ENCODE results near the gene DDX43.

DDX43 gene

DNA sequence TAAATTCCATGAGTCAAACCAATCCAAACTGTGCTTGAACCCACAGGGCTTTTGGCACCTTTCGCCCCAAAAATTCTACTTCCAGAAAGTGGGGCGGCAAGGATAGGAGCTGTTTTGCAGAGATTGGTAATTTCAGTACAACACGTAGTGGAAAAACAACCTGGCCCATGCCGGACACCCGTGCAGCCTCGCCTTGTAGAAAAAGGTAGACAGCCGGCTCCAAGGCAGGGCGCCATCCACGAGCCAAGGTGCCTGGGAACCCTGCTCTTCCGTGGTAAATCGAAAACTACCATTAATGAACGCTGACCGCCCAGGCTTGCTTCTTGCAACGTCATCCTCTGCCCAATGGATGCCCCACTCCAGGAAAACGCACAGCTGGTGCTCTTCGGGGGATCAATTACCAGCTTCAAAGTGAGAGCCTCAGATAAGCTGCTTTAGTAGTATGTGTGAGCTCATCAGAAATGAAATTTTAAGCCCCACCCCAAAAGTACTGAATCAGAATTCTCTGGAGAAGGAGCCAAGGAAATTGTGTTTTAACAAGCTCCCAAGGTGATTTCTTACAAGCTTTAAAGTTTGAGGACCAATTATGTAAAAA, 26.8 kb upstream of the DDX43 start:
- no peak overlapping the region for H3K9ac ChIP-seq (ENCODE audit: low read length)
- H3K4me3 ChIP-seq (ENCODE audit: low read depth, low read length, poor library complexity, severe bottlenecking) = no peak overlapping the region
- no peaks in the 10 kb centered on the region for H3K79me2 ChIP-seq (ENCODE audit: insufficient read depth, low read length)
- no peaks in the 10 kb centered on the region for H3F3A ChIP-seq (ENCODE audit: insufficient read depth, low read length)
- H3K9me3 ChIP-seq (ENCODE audit: low read length) = no peaks in the 10 kb centered on the region; the same call in 1 of the 2 replicates
- no peaks in the 10 kb centered on the region for H3K9me2 ChIP-seq (ENCODE audit: low read depth, low read length)
- no peak overlapping the region for H2AFZ ChIP-seq (ENCODE audit: low read length)
- H3K27ac ChIP-seq (ENCODE audit: low read depth, low read length, poor library complexity, severe bottlenecking) = no peak overlapping the region
- H3K27me3 ChIP-seq (ENCODE audit: insufficient read depth, low read length) = peaks cover 4% of the 10 kb centered on the region; the same call in 1 of the 2 replicates
- H3K36me3 ChIP-seq (ENCODE audit: insufficient read depth, low read length) = no peaks in the 10 kb centered on the region
- H3K4me1 ChIP-seq (ENCODE audit: insufficient read depth, low read length, severe bottlenecking) = no peaks in the 10 kb centered on the region
- H3K4me2 ChIP-seq (ENCODE audit: low read length) = no peak overlapping the region
- TF ChIP-seq EZH2 (IDR thresholded peaks at IDR 0.05; ENCODE audit: borderline replicate concordance, low read length) = no peak
- TF ChIP-seq, protein P1, sequence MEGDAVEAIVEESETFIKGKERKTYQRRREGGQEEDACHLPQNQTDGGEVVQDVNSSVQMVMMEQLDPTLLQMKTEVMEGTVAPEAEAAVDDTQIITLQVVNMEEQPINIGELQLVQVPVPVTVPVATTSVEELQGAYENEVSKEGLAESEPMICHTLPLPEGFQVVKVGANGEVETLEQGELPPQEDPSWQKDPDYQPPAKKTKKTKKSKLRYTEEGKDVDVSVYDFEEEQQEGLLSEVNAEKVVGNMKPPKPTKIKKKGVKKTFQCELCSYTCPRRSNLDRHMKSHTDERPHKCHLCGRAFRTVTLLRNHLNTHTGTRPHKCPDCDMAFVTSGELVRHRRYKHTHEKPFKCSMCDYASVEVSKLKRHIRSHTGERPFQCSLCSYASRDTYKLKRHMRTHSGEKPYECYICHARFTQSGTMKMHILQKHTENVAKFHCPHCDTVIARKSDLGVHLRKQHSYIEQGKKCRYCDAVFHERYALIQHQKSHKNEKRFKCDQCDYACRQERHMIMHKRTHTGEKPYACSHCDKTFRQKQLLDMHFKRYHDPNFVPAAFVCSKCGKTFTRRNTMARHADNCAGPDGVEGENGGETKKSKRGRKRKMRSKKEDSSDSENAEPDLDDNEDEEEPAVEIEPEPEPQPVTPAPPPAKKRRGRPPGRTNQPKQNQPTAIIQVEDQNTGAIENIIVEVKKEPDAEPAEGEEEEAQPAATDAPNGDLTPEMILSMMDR (IDR thresholded peaks at IDR 0.05; ENCODE audit: low read length) = no peak
- no peaks in the 10 kb centered on the region for H4K20me1 ChIP-seq (ENCODE audit: insufficient read depth, low read length)

DNA sequence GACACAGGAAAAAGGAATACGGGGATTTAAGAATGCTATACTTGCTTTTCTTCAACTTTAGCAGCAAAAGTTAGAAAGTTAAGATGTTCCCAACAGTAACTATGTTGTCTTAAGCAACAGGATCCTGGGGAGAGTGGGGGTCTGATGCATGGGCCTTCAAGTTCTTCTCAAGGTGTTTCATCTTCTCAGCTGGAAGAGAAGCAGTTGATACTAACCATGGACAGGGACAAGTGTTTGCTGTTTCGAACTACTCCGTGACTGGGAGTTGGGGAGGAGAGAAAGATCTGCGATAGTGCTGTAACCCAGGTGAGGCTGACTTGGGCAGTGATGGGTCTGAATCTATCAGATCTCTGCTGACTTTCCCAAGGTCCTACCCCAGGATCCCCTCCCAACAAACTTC, 26.0 kb upstream of the DDX43 start:
- H3K27me3 ChIP-seq (ENCODE audit: insufficient read depth, low read length) = no peaks in the 10 kb centered on the region; the same call in 1 of the 2 replicates
- no peak overlapping the region for H3K4me3 ChIP-seq (ENCODE audit: low read depth, low read length, poor library complexity, severe bottlenecking)

DNA sequence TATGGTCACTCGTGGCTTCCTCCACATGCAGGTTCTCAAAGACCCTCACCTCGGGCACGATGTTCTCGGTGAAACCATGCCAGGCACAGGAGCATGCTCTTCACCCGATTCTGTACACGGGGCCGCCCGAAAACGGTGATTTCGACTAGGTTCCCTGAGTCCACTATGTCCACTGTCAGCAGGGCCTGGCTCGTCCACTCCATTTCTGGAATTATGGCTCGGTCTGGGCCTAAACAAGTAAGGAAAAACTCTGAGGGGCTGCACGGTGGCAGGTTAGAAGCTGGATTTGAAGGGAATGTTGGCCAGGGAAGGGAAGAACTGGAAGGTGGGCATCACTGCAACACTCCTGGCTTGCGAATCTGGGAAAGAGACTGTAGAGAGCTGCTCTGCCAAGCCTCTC, 25.5 kb upstream of the DDX43 start:
- H3K4me1 ChIP-seq (ENCODE audit: insufficient read depth, low read length, severe bottlenecking) = no peaks in the 10 kb centered on the region
- H3K4me3 ChIP-seq (ENCODE audit: low read depth, low read length, poor library complexity, severe bottlenecking) = no peak overlapping the region
- H2AFZ ChIP-seq (ENCODE audit: low read length) = no peak overlapping the region
- no peaks in the 10 kb centered on the region for H3K36me3 ChIP-seq (ENCODE audit: insufficient read depth, low read length)
- H3K27ac ChIP-seq (ENCODE audit: low read depth, low read length, poor library complexity, severe bottlenecking) = no peak overlapping the region
- H3K9me3 ChIP-seq (ENCODE audit: low read length) = no peaks in the 10 kb centered on the region; the same call in 1 of the 2 replicates
- TF ChIP-seq EZH2 (IDR thresholded peaks at IDR 0.05; ENCODE audit: borderline replicate concordance, low read length) = no peak
- TF ChIP-seq, protein P1 (IDR thresholded peaks at IDR 0.05; ENCODE audit: low read length) = no peak
- no peak overlapping the region for H3K4me2 ChIP-seq (ENCODE audit: low read length)
- no peaks in the 10 kb centered on the region for H3K79me2 ChIP-seq (ENCODE audit: insufficient read depth, low read length)
- H3F3A ChIP-seq (ENCODE audit: insufficient read depth, low read length) = no peaks in the 10 kb centered on the region
- no peak overlapping the region for H3K9ac ChIP-seq (ENCODE audit: low read length)
- no peaks in the 10 kb centered on the region for H3K9me2 ChIP-seq (ENCODE audit: low read depth, low read length)
- no peaks in the 10 kb centered on the region; the same call in 1 of the 2 replicates for H3K27me3 ChIP-seq (ENCODE audit: insufficient read depth, low read length)
- H4K20me1 ChIP-seq (ENCODE audit: insufficient read depth, low read length) = no peaks in the 10 kb centered on the region

More for the DNA sequence above, 26.0 kb upstream of the DDX43 start:
- Histone ChIP-seq H3F3A (ENCODE audit: insufficient read depth, low read length) (no peaks in the 10 kb centered on the region), H3K36me3 (ENCODE audit: insufficient read depth, low read length) (no peaks in the 10 kb centered on the region), H2AFZ (ENCODE audit: low read length) (no peak overlapping the region), H3K9me3 (ENCODE audit: low read length) (no peaks in the 10 kb centered on the region; the same call in 1 of the 2 replicates), H3K9ac (ENCODE audit: low read length) (no peak overlapping the region), H3K79me2 (ENCODE audit: insufficient read depth, low read length) (no peaks in the 10 kb centered on the region), H3K27ac (ENCODE audit: low read depth, low read length, poor library complexity, severe bottlenecking) (no peak overlapping the region), H3K4me1 (ENCODE audit: insufficient read depth, low read length, severe bottlenecking) (no peaks in the 10 kb centered on the region), H3K9me2 (ENCODE audit: low read depth, low read length) (no peaks in the 10 kb centered on the region), H3K4me2 (ENCODE audit: low read length) (no peak overlapping the region), H4K20me1 (ENCODE audit: insufficient read depth, low read length) (no peaks in the 10 kb centered on the region)
- no peak for TF ChIP-seq EZH2 (IDR thresholded peaks at IDR 0.05; ENCODE audit: borderline replicate concordance, low read length)

DNA sequence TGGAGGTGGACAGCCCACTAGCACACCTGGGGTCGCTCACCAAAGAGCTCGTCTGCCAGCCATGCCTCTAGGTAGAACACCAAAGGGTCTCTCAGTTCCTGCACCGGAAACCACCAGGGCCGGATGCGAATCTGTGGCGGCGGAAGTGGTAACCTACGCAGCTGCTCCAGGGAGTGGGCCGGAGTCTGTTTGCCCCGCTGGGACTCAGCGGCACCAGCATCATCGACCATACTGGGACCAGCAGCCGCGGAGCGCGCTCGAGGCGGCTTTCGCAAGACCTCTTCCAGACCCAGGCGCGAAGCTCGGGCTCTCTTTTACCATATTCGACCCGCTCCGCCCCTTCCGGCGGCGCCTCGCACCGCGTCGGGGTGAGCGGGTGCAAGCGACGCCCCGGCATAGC, 25.1 kb upstream of the DDX43 start, which contains the start of gene OOEP:
Gene OOEP (minus strand): TSS at position 335 of the 400 bp plus-strand sequence. CDS start 105 bp downstream, at position 230.
- Histone ChIP-seq H3K36me3 (ENCODE audit: insufficient read depth, low read length) (no peaks in the 10 kb centered on the region), H2AFZ (ENCODE audit: low read length) (no peak within 1 kb of the TSS), H3K27ac (ENCODE audit: low read depth, low read length, poor library complexity, severe bottlenecking) (no peak within 1 kb of the TSS), H3K4me1 (ENCODE audit: insufficient read depth, low read length, severe bottlenecking) (no peaks in the 10 kb centered on the region), H3F3A (ENCODE audit: insufficient read depth, low read length) (no peaks in the 10 kb centered on the region), H3K9ac (ENCODE audit: low read length) (no peak within 1 kb of the TSS), H3K9me3 (ENCODE audit: low read length) (no peaks in the 10 kb centered on the region; the same call in 1 of the 2 replicates), H3K4me2 (ENCODE audit: low read length) (no peak within 1 kb of the TSS), H3K9me2 (ENCODE audit: low read depth, low read length) (no peaks in the 10 kb centered on the region), H3K79me2 (ENCODE audit: insufficient read depth, low read length) (no peaks in the 10 kb centered on the region), H3K4me3 (ENCODE audit: low read depth, low read length, poor library complexity, severe bottlenecking) (no peak within 1 kb of the TSS), H3K27me3 (ENCODE audit: insufficient read depth, low read length) (no peaks in the 10 kb centered on the region; the same call in 1 of the 2 replicates), H4K20me1 (ENCODE audit: insufficient read depth, low read length) (no peaks in the 10 kb centered on the region)
- TF ChIP-seq, protein P1 (IDR thresholded peaks at IDR 0.05; ENCODE audit: low read length) = no peak
- TF ChIP-seq EZH2 (IDR thresholded peaks at IDR 0.05; ENCODE audit: borderline replicate concordance, low read length) = no peak

All from OCI-LY1 (cell line).